Calu3 (cell line): ENCODE results near the gene ZNF277. TPM values are rescaled to one million over a fixed set of nuclear protein-coding genes. Genes with fewer than 3 reads are reported as not detected.

Source experiments
- BruUV-seq: library from RNA; stranded (reverse); fragments of 400-500 nt; replicated peaks from 2 replicates; lab custom pipeline; 2021; lab: Mats Ljungman, UMichigan
- CTCF ChIA-PET: fragments of 300-600 bp; sonication (Branson Sonifier 250); formaldehyde crosslinking; loops from one replicate; lab custom pipeline; 2022; ENCODE audit warnings: antibody characterized with exemption; lab: Charles Lee
- DNase-seq: peaks from one replicate; pipeline ENCODE4 v3.0.0; 2022
- H3K27ac Mint-ChIP-seq: one replicate; pipeline ENCODE4 v1.8.0; 2022; ENCODE audit warnings: mixed read lengths; ENCODE audit not compliant: unreplicated experiment
- H3K27me3 Mint-ChIP-seq: one replicate; pipeline ENCODE4 v1.8.0; 2022; ENCODE audit warnings: mixed read lengths; ENCODE audit not compliant: unreplicated experiment
- H3K36me3 Mint-ChIP-seq: one replicate; pipeline ENCODE4 v1.8.0; 2022; ENCODE audit warnings: mild to moderate bottlenecking, moderate library complexity, mixed read lengths; ENCODE audit not compliant: insufficient read depth, unreplicated experiment
- H3K4me1 Mint-ChIP-seq: one replicate; pipeline ENCODE4 v1.8.0; 2022; ENCODE audit warnings: mild to moderate bottlenecking, low read depth, mixed read lengths; ENCODE audit not compliant: unreplicated experiment
- H3K4me3 Mint-ChIP-seq: one replicate; pipeline ENCODE4 v1.8.0; 2022; ENCODE audit warnings: mild to moderate bottlenecking, low read depth, moderate library complexity, mixed read lengths; ENCODE audit not compliant: unreplicated experiment
- H3K9me3 Mint-ChIP-seq: one replicate; pipeline ENCODE4 v1.8.0; 2022; ENCODE audit warnings: low read depth, mixed read lengths; ENCODE audit not compliant: unreplicated experiment
- intact Hi-C: fragments of 100-400 bp; cut with micrococcal nuclease; formaldehyde crosslinking; loops from one replicate; pipeline ENCODE4 v1.10.0; 2022; ENCODE audit not compliant: unreplicated experiment
- total RNA-seq: library from RNA; stranded (reverse); gene quantifications from 2 replicates; pipeline ENCODE4 v1.2.3, GENCODE V29; 2022
- TF ChIP-seq, protein P1 (sequence below): fragments of 200-600 bp; IDR thresholded peaks from one replicate; pipeline ENCODE4 v1.8.0; 2022; ENCODE audit warnings: antibody characterized with exemption; ENCODE audit not compliant: unreplicated experiment

ZNF277 gene
- total RNA-seq, 1 experiment from 2014 or later: 18.1 TPM

DNA sequence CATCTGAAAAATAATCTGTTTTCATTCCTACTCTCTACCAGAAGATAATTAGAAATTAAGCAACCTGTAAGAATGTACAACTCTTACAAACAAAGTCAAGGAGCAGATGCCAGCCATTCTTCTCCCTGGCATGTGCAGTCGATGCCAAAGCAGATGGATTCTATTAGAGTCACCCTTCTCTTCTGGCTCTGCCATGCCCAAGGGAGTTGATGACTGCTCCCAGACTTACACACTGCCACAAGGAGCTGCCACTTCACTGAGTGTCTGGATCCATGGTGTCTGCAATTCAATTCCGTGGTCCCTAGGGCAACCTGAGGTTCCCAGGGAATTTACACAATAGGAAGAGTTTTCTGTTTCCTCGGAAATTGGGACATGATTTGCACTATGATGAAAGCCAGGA is 154.7 kb downstream of the ZNF277 start:
- no peaks in the 10 kb centered on the region for H3K9me3 Mint-ChIP-seq
- DNase-seq: no peak
- intact Hi-C loops: no loop called here
- no peak overlapping the region for H3K4me3 Mint-ChIP-seq
- peaks cover 16% of the 10 kb centered on the region for H3K27me3 Mint-ChIP-seq
- no TSS peak for BruUV-seq
- no peak overlapping the region for H3K27ac Mint-ChIP-seq
- TF ChIP-seq, protein P1, sequence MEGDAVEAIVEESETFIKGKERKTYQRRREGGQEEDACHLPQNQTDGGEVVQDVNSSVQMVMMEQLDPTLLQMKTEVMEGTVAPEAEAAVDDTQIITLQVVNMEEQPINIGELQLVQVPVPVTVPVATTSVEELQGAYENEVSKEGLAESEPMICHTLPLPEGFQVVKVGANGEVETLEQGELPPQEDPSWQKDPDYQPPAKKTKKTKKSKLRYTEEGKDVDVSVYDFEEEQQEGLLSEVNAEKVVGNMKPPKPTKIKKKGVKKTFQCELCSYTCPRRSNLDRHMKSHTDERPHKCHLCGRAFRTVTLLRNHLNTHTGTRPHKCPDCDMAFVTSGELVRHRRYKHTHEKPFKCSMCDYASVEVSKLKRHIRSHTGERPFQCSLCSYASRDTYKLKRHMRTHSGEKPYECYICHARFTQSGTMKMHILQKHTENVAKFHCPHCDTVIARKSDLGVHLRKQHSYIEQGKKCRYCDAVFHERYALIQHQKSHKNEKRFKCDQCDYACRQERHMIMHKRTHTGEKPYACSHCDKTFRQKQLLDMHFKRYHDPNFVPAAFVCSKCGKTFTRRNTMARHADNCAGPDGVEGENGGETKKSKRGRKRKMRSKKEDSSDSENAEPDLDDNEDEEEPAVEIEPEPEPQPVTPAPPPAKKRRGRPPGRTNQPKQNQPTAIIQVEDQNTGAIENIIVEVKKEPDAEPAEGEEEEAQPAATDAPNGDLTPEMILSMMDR: no peak
- H3K36me3 Mint-ChIP-seq: no peaks in the 10 kb centered on the region
- H3K4me1 Mint-ChIP-seq: no peaks in the 10 kb centered on the region
- CTCF ChIA-PET: interaction anchor here (0.6 kb wide), 1 partner anchor 198 kb away, joined by 6 read pairs; no protein-coding TSS in a partner anchor

- BruUV-seq: no TSS peak
- no peaks in the 10 kb centered on the region for H3K4me1 Mint-ChIP-seq
- CTCF ChIA-PET: no interaction called here
- intact Hi-C loops: no loop called here
- no peaks in the 10 kb centered on the region for H3K36me3 Mint-ChIP-seq
- H3K4me3 Mint-ChIP-seq: no peak overlapping the region
- no peak overlapping the region for H3K27ac Mint-ChIP-seq
- DNase-seq: no peak
- H3K9me3 Mint-ChIP-seq: no peaks in the 10 kb centered on the region
- H3K27me3 Mint-ChIP-seq: peaks cover 16% of the 10 kb centered on the region
- TF ChIP-seq, protein P1: no peak
These were observed 155.7 kb downstream of the ZNF277 start for GRCh38 chr7:112362053-112362650.

GRCh38 chr7:112362731-112363131 is 156.2 kb downstream of the ZNF277 start:
- Mint-ChIP-seq H3K27me3 (peaks cover 16% of the 10 kb centered on the region), H3K9me3 (no peaks in the 10 kb centered on the region), H3K4me3 (no peak overlapping the region), H3K36me3 (no peaks in the 10 kb centered on the region), H3K27ac (no peak overlapping the region), H3K4me1 (no peaks in the 10 kb centered on the region)
- TF ChIP-seq, protein P1: no peak
- CTCF ChIA-PET: no interaction called here
- no peak for DNase-seq
- no TSS peak for BruUV-seq
- intact Hi-C loops: no loop called here

DNA sequence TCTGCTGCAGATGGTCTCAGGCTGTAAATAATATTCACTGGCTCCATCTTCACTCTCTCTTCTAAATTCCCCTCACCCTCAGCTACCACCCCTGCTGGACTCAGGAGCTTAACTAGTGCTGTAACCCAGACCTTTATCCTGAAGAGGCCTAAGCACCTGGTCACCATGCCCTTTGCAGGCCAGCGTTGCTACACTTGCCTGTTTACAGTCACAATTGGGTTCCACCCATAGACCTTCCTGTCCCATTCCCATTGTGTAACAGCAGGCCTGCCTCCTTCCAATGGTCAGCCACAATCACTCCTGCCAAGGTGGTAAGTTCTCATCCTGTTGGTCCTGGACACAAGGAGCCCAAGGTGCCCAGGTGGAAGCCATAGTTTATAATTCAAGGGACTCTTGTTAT is 157.9 kb downstream of the ZNF277 start:
- Mint-ChIP-seq H3K9me3 (no peaks in the 10 kb centered on the region), H3K4me1 (no peaks in the 10 kb centered on the region), H3K27ac (no peak overlapping the region), H3K4me3 (no peak overlapping the region), H3K36me3 (no peaks in the 10 kb centered on the region), H3K27me3 (peaks cover 16% of the 10 kb centered on the region)
- intact Hi-C loops: no loop called here
- no peak for DNase-seq
- no TSS peak for BruUV-seq
- TF ChIP-seq, protein P1: no peak
- CTCF ChIA-PET: no interaction called here
